T-helper 2 cell (primary cell): Measurements from ENCODE around the gene TNFSF13.

Experiments used
- DNase-seq, 5 experiments: peaks; one replicate each; pipeline versions ENCODE4 v3.0.0 to v3.0.0-alpha.2; 2012 to 2022

TNFSF13 gene

GRCh38 chr17:7575481-7575883, 16.9 kb downstream of the TNFSF13 start:
- no peak for DNase-seq

DNA sequence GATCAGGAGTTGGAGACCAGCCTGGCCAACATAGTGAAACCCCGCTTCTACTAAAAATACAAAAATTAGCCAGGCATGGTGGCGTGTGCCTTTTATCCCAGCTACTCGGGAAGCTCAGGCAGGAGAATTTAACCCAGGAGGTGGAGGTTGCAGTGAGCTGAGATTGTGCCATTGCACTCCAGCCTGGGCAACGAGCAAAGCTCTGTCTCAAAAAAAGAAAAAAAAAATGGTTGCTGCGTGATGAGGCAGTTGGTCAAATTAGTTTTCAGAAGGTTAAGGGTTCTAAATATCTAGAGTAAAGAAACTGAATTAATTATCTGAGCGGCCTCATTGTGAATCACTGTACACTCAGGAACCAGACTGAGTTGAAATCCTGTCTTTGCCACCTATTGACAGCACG, 17.4 kb downstream of the TNFSF13 start:
- DNase-seq = no peak

DNA sequence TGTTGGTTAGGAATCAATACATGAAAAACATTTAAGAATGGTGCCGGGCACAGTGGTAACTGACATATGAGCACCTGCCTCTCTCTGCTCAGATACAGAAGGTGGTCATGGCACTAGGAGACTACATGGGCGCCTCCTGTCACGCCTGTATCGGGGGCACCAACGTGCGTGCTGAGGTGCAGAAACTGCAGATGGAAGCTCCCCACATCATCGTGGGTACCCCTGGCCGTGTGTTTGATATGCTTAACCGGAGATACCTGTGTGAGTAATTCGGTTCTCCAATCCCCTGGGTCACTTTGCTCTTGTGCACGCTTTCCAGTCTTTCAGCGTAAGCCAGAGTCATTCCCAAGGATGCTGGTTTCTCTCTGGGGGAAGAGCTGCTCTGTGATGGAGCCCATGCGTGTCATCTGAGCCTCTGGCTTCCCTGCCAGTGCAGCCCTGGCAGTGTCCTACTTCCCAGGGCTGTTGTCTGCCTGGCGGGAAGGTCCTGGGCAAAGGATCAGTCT, 17.9 kb downstream of the TNFSF13 start:
- no peak for DNase-seq

- DNase-seq = no peak
Measured at GRCh38 chr17:7577327-7578199, 19.0 kb downstream of the TNFSF13 start.

DNA sequence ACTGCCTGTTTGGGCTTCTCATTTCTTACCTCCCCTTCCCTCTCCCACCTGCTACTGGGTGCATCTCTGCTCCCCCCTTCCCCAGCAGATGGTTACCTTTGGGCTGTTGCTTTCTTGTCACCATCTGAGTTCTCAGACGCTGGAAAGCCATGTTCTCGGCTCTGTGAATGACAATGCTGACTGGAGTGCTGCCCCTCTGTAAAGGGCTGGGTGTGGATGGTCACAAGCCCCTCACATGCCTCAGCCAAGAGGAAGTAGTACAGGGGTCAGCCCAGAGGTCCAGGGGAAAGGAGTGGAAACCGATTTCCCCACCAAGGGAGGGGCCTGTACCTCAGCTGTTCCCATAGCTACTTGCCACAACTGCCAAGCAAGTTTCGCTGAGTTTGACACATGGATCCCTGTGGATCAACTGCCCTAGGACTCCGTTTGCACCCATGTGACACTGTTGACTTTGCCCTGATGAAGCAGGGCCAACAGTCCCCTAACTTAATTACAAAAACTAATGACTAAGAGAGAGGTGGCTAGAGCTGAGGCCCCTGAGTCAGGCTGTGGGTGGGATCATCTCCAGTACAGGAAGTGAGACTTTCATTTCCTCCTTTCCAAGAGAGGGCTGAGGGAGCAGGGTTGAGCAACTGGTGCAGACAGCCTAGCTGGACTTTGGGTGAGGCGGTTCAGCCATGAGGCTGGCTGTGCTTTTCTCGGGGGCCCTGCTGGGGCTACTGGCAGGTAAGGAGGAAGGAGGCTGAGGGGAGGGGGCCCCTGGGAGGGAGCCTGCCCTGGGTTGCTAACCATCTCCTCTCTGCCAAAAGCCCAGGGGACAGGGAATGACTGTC, 20.7 kb downstream of the TNFSF13 start, which contains the start of gene CD68:
TSS of gene CD68 (plus strand) at position 638 of the 833 bp plus-strand sequence. CDS start at position 678, 40 bp downstream.
- peak in 3 of 5 experiments; percentile 49 to 69 (median 67) for DNase-seq

DNA sequence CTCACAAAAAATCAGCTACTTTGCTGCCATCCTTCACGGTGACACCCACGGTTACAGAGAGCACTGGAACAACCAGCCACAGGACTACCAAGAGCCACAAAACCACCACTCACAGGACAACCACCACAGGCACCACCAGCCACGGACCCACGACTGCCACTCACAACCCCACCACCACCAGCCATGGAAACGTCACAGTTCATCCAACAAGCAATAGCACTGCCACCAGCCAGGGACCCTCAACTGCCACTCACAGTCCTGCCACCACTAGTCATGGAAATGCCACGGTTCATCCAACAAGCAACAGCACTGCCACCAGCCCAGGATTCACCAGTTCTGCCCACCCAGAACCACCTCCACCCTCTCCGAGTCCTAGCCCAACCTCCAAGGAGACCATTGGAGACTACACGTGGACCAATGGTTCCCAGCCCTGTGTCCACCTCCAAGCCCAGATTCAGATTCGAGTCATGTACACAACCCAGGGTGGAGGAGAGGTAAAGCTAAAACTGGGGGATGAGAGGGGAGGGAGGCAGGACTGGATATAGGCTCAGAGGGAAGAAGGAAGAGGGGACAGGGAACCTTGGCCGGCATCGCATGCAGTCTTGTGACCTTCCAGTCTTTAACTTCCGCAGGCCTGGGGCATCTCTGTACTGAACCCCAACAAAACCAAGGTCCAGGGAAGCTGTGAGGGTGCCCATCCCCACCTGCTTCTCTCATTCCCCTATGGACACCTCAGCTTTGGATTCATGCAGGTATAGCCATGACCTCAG, 21.5 kb downstream of the TNFSF13 start:
- peak in 1 of 5 experiments; percentile 62 for DNase-seq

- DNase-seq = no peak
Measured at GRCh38 chr17:7580604-7581575, 22.3 kb downstream of the TNFSF13 start.

DNA sequence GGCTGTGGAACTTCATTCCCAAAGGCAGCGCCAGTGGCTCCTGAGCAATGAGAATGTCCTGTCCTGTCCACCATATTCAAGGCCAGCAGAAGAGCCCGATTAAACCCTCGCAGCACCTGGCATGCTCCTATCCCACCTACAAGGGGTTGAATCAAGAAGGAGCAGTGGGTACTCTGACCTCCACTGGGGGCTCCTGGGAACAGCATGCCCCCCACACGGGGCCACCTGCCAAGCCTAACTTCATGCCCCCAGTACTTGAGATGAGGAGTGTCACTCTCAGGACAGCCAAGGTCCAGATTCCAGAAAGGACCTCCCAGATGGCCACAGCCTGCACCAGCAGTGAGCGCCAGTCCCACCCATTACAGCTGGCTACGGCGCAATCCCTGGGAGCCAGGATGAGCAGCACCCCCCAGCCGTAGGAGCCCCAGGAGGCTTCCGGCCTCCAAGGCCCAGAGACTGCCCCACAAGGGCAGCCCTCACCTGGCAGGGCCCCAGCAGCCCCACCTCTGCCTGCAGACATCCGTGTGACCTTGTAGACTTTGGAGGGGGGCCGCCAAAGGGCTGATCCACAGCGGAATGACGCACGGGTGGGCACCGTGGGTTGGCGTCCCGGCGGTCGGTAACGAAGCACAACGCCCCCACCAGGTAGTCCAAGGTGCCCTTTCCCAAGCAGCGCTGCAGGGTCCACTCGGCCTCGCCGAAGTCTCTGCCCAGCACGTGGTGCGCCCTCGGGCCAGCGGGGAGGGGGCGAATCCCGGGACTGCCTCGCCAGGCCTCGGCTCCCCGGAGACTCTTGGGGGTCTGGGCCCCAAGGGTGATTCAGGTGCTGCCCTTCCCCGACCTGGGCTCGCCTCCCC, 24.1 kb downstream of the TNFSF13 start:
- DNase-seq = no peak

DNA sequence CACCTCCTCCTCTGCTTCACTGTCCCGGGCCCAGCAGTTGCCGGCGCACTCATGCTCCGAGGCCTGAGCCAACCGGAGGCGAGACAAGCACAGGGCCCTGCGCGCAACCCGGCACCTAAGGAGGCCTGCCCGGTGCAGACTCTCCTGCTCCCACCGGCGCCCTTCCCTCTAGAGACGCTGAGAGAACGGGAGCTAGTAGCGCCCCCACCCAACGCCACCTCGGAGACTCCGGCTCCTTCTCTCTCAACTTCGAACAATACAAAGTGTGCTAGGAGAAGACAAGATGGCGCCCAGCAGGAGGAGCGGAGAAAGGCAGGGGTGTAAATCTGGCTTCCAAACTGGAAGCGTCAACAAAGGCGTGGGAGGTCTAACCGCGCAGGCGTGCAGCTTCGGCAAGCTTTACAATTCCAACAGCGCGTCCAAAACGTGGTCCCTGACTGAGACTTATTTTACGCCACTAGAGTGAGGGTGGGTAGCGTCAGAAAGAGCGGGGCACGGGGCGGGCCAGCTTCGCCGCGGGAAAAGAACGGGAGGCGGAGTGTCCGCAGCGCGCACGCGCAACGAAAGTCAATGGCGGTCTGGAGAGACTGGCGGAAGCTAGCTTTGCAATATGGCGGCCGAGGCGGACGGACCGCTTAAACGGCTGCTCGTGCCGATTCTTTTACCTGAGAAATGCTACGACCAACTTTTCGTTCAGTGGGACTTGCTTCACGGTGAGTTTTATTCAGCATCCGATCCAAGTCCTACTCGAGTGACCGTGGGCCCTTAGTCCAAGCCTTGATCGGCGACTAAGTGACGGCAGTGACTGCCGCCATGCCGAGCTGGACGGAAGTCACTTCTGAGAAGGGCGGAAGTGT, 24.9 kb downstream of the TNFSF13 start, which contains the start of gene MPDU1:
TSS of gene MPDU1 (plus strand) at position 600 of the 857 bp plus-strand sequence. CDS start at position 611, 11 bp downstream.
- DNase-seq = peak; percentile 83 to 97 (median 91)

GRCh38 chr17:7586673-7587419, 28.3 kb downstream of the TNFSF13 start:
- DNase-seq = peak in 1 of 5 experiments; percentile 28

- no peak for DNase-seq
Measured at GRCh38 chr17:7587420-7588151, 29.0 kb downstream of the TNFSF13 start.

DNA sequence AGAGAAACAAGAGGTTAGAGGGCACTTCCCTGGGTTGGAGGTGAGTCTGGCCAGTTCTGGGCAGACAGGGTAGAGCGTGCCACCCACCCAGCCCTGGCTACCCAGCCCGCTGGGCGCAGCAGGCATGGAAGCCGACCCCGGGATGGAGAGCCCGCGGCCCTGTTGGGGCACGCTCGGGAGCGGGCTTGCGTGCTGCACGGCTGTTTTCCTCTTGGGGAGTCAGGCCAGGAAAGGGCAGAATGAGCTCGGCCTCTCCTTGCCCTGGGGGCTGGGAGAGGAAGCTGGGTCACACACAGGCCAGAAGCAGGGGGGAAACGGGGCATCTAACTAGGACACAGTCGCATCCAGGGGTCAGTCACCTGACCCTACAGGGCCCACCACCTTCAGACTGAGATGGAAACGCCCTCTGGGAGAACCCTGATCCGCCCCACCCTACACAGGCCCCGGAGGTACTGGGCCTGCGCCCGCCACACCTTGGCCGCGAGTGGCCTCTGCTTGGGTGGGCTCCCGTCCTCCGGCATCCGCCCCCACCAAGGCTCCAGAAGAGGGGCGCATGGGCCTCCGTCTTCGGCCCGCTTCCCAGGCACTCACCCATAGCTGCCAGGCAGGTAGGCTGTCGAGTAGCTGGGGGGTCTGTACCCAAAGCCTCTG, 30.1 kb downstream of the TNFSF13 start:
- no peak for DNase-seq

GRCh38 chr17:7589204-7589868, 30.8 kb downstream of the TNFSF13 start:
- peak; percentile 29 to 73 (median 40) for DNase-seq

GRCh38 chr17:7589891-7590691, 31.5 kb downstream of the TNFSF13 start, which contains the start of gene SOX15:
TSS of gene SOX15 (minus strand) at chr17:7590094. CDS start at chr17:7589676, 418 bp downstream.
- no peak for DNase-seq

GRCh38 chr17:7590743-7591142, 32.2 kb downstream of the TNFSF13 start:
- no peak for DNase-seq
